ENCODE measurements around the gene NNMT. TPM values are rescaled to one million over a fixed set of nuclear protein-coding genes. Genes with fewer than 3 reads are reported as not detected.

NNMT gene
- total RNA-seq, 1 donor from 2014 or later: 2.8 TPM

- peak; percentile 73 for TF ChIP-seq CTCF (conservative IDR thresholded peaks at IDR 0.05)
- H3K4me3 Mint-ChIP-seq: peak overlapping the region; percentile 25
- no peaks in the 10 kb centered on the region for H3K9me3 Mint-ChIP-seq
- H3K4me1 Mint-ChIP-seq (ENCODE audit: unreplicated experiment): peaks cover 1% of the 10 kb centered on the region
- no peaks in the 10 kb centered on the region for H3K27me3 Mint-ChIP-seq
- H3K27ac Mint-ChIP-seq: peak overlapping the region; percentile 98
- H3K36me3 Mint-ChIP-seq: no peaks in the 10 kb centered on the region
- no peak for DNase-seq (ENCODE audit: extremely low spot score, unreplicated experiment)
Measured at GRCh38 chr11:114348200-114349191, 52.3 kb downstream of the NNMT start.

GRCh38 chr11:114350022-114350421 lies 53.8 kb downstream of the NNMT start:
- Mint-ChIP-seq H3K27me3 (no peaks in the 10 kb centered on the region), H3K36me3 (no peaks in the 10 kb centered on the region), H3K27ac (no peak overlapping the region), H3K4me3 (no peak overlapping the region), H3K4me1 (ENCODE audit: unreplicated experiment) (peaks cover 8% of the 10 kb centered on the region), H3K9me3 (no peaks in the 10 kb centered on the region)
- no peak for TF ChIP-seq CTCF (conservative IDR thresholded peaks at IDR 0.05)
- DNase-seq (ENCODE audit: extremely low spot score, unreplicated experiment): no peak

- no peak for DNase-seq (ENCODE audit: extremely low spot score, unreplicated experiment)
- no peaks in the 10 kb centered on the region for H3K9me3 Mint-ChIP-seq
- peak overlapping the region; percentile 81 for H3K27ac Mint-ChIP-seq
- TF ChIP-seq CTCF (conservative IDR thresholded peaks at IDR 0.05): no peak
- no peak overlapping the region for H3K4me3 Mint-ChIP-seq
- no peaks in the 10 kb centered on the region for H3K27me3 Mint-ChIP-seq
- no peaks in the 10 kb centered on the region for H3K36me3 Mint-ChIP-seq
- peaks cover 8% of the 10 kb centered on the region for H3K4me1 Mint-ChIP-seq (ENCODE audit: unreplicated experiment)
Measured at GRCh38 chr11:114353443-114353842, 57.2 kb downstream of the NNMT start.

GRCh38 chr11:114354076-114354475 lies 57.9 kb downstream of the NNMT start:
- H3K4me1 Mint-ChIP-seq (ENCODE audit: unreplicated experiment): peaks cover 8% of the 10 kb centered on the region
- H3K36me3 Mint-ChIP-seq: no peaks in the 10 kb centered on the region
- DNase-seq (ENCODE audit: extremely low spot score, unreplicated experiment): no peak
- H3K4me3 Mint-ChIP-seq: peak overlapping the region; percentile 71
- no peak for TF ChIP-seq CTCF (conservative IDR thresholded peaks at IDR 0.05)
- peak overlapping the region; percentile 81 for H3K27ac Mint-ChIP-seq
- no peaks in the 10 kb centered on the region for H3K27me3 Mint-ChIP-seq
- no peaks in the 10 kb centered on the region for H3K9me3 Mint-ChIP-seq

- H3K4me3 Mint-ChIP-seq: no peak overlapping the region
- H3K36me3 Mint-ChIP-seq: no peaks in the 10 kb centered on the region
- DNase-seq (ENCODE audit: extremely low spot score, unreplicated experiment): no peak
- no peak for TF ChIP-seq CTCF (conservative IDR thresholded peaks at IDR 0.05)
- no peaks in the 10 kb centered on the region for H3K27me3 Mint-ChIP-seq
- no peaks in the 10 kb centered on the region for H3K9me3 Mint-ChIP-seq
- peak overlapping the region; percentile 48 for H3K27ac Mint-ChIP-seq
- peaks cover 4% of the 10 kb centered on the region for H3K4me1 Mint-ChIP-seq (ENCODE audit: unreplicated experiment)
Measured at GRCh38 chr11:114358716-114359115, 62.5 kb downstream of the NNMT start.

Measured in type B pancreatic cell (in vitro differentiated cells).